OCI-LY1 (cell line): ENCODE results near the gene TSPAN1.

Experiments
- CTCF ChIP-seq: fragments of 200-600 bp; sonication (generic), shearing (Covaris generic); IDR thresholded peaks from 2 replicates; pipeline ENCODE4 v1.5.1; 2017; ENCODE audit warnings: mild to moderate bottlenecking, antibody characterized with exemption, low read length, moderate library complexity, mixed read lengths
- EZH2 ChIP-seq: fragments of 200-600 bp; sonication (generic), shearing (Covaris generic); IDR thresholded peaks from 2 replicates; pipeline ENCODE4 v1.8.0; 2017; ENCODE audit warnings: borderline replicate concordance, mixed run types, mild to moderate bottlenecking, antibody characterized with exemption, low read length, moderate library complexity, mixed read lengths

- no peak for TF ChIP-seq CTCF
- no peak for TF ChIP-seq EZH2
Measured at GRCh38 chr1:46137916-46138315, 37.0 kb upstream of the TSPAN1 start.
